T-helper 17 cell (primary cell): ENCODE measurements around the gene ADSL. TPM values are rescaled to one million over a fixed set of nuclear protein-coding genes. Genes with fewer than 3 reads are reported as not detected.

Experiments used
- ATAC-seq: fragments of 150-1000 bp; cut with Tn5 transposase; 2 replicates; pipeline ENCODE4 v1.10.0; 2021; ENCODE audit warnings: mild to moderate bottlenecking, moderate library complexity
- DNase-seq, 3 donors: peaks; one replicate each; pipeline versions ENCODE4 v3.0.0 to v3.0.0-alpha.2; 2020 to 2021
- H3K9me3 ChIP-seq: one replicate; pipeline ENCODE4 v1.7.0; 2013; ENCODE audit warnings: low read length, mild to moderate bottlenecking; ENCODE audit not compliant: control insufficient read depth, poor library complexity, severe bottlenecking
- H3K27ac Mint-ChIP-seq: one replicate; pipeline ENCODE4 v1.8.0; 2022; ENCODE audit warnings: mild to moderate bottlenecking, moderate library complexity, mixed read lengths
- H3K27me3 Mint-ChIP-seq: one replicate; pipeline ENCODE4 v1.8.0; 2022; ENCODE audit warnings: mixed read lengths
- H3K36me3 Mint-ChIP-seq: one replicate; pipeline ENCODE4 v1.8.0; 2022; ENCODE audit warnings: low read depth, mixed read lengths
- H3K4me1 Mint-ChIP-seq: one replicate; pipeline ENCODE4 v1.8.0; 2022; ENCODE audit warnings: mild to moderate bottlenecking, mixed read lengths
- H3K4me3 Mint-ChIP-seq: one replicate; pipeline ENCODE4 v1.8.0; 2022; ENCODE audit warnings: mild to moderate bottlenecking, moderate library complexity, mixed read lengths
- total RNA-seq, 4 donors: library from RNA in 2 of 4; stranded (reverse) in 2 of 4; gene quantifications; one replicate each; pipeline ENCODE4 v1.2.3 and lab custom pipeline; 2022 to 2026

ADSL gene
- total RNA-seq, 2 donors from 2014 or later, result 59.2 to 67.5 TPM

- ATAC-seq (no peak), DNase-seq (no peak)
- H3K4me1 Mint-ChIP-seq, result peaks cover 32% of the 10 kb centered on the region
- peaks cover 9% of the 10 kb centered on the region for H3K36me3 Mint-ChIP-seq
- no peaks in the 10 kb centered on the region for H3K9me3 ChIP-seq
- no peaks in the 10 kb centered on the region for H3K27me3 Mint-ChIP-seq
- H3K4me3 Mint-ChIP-seq, result peak overlapping the region; percentile 50
- H3K27ac Mint-ChIP-seq, result peak overlapping the region; percentile 96
Observed at GRCh38 chr22:40414311-40414710, 68.0 kb downstream of the ADSL start.

GRCh38 chr22:40414838-40415505, 68.7 kb downstream of the ADSL start:
- ATAC-seq, result peak; percentile 14
- peak overlapping the region; percentile 81 for H3K4me3 Mint-ChIP-seq
- H3K27me3 Mint-ChIP-seq, result no peaks in the 10 kb centered on the region
- no peaks in the 10 kb centered on the region for H3K9me3 ChIP-seq
- H3K27ac Mint-ChIP-seq, result peak overlapping the region; percentile 96
- H3K4me1 Mint-ChIP-seq, result peaks cover 32% of the 10 kb centered on the region
- DNase-seq, result no peak
- peaks cover 9% of the 10 kb centered on the region for H3K36me3 Mint-ChIP-seq

- Mint-ChIP-seq H3K4me1 (peaks cover 32% of the 10 kb centered on the region), H3K36me3 (peaks cover 9% of the 10 kb centered on the region), H3K27me3 (no peaks in the 10 kb centered on the region), H3K27ac (peak overlapping the region; percentile 96), H3K4me3 (peak overlapping the region; percentile 81)
- ATAC-seq, result peak; percentile 50
- H3K9me3 ChIP-seq, result no peaks in the 10 kb centered on the region
- DNase-seq, result no peak
Observed at GRCh38 chr22:40415531-40416266, 69.4 kb downstream of the ADSL start.

GRCh38 chr22:40416267-40416570, 69.9 kb downstream of the ADSL start:
- no peaks in the 10 kb centered on the region for H3K27me3 Mint-ChIP-seq
- H3K9me3 ChIP-seq, result no peaks in the 10 kb centered on the region
- DNase-seq (no peak), ATAC-seq (no peak)
- no peak overlapping the region for H3K4me3 Mint-ChIP-seq
- H3K27ac Mint-ChIP-seq, result peak overlapping the region; percentile 96
- H3K4me1 Mint-ChIP-seq, result peaks cover 32% of the 10 kb centered on the region
- peaks cover 9% of the 10 kb centered on the region for H3K36me3 Mint-ChIP-seq

- peaks cover 32% of the 10 kb centered on the region for H3K4me1 Mint-ChIP-seq
- H3K27me3 Mint-ChIP-seq, result no peaks in the 10 kb centered on the region
- H3K4me3 Mint-ChIP-seq, result peak overlapping the region; percentile 36
- peak overlapping the region; percentile 96 for H3K27ac Mint-ChIP-seq
- no peaks in the 10 kb centered on the region for H3K9me3 ChIP-seq
- H3K36me3 Mint-ChIP-seq, result peaks cover 13% of the 10 kb centered on the region
- ATAC-seq (no peak), DNase-seq (no peak)
Observed at GRCh38 chr22:40416636-40417035, 70.3 kb downstream of the ADSL start.

- Mint-ChIP-seq H3K4me1 (peaks cover 37% of the 10 kb centered on the region), H3K36me3 (peaks cover 16% of the 10 kb centered on the region), H3K27me3 (no peaks in the 10 kb centered on the region), H3K4me3 (no peak overlapping the region), H3K27ac (peak overlapping the region; percentile 96)
- DNase-seq (no peak), ATAC-seq (no peak)
- no peaks in the 10 kb centered on the region for H3K9me3 ChIP-seq
Observed at GRCh38 chr22:40417041-40417440, 70.7 kb downstream of the ADSL start.

- Mint-ChIP-seq H3K27me3 (no peaks in the 10 kb centered on the region), H3K4me3 (no peak overlapping the region), H3K27ac (no peak overlapping the region), H3K4me1 (peaks cover 39% of the 10 kb centered on the region), H3K36me3 (peaks cover 20% of the 10 kb centered on the region)
- DNase-seq, result no peak
- no peaks in the 10 kb centered on the region for H3K9me3 ChIP-seq
- no peak for ATAC-seq
Observed at GRCh38 chr22:40417881-40418280, 71.6 kb downstream of the ADSL start.

- no peak for ATAC-seq
- Mint-ChIP-seq H3K4me1 (peaks cover 44% of the 10 kb centered on the region), H3K4me3 (no peak overlapping the region), H3K27me3 (no peaks in the 10 kb centered on the region), H3K27ac (no peak overlapping the region), H3K36me3 (peaks cover 22% of the 10 kb centered on the region)
- no peak for DNase-seq
- no peaks in the 10 kb centered on the region for H3K9me3 ChIP-seq
Observed at GRCh38 chr22:40418366-40419201, 72.3 kb downstream of the ADSL start.

GRCh38 chr22:40419718-40420117, 73.4 kb downstream of the ADSL start:
- ATAC-seq (no peak), DNase-seq (no peak)
- Mint-ChIP-seq H3K27me3 (no peaks in the 10 kb centered on the region), H3K27ac (peak overlapping the region; percentile 39), H3K36me3 (peaks cover 22% of the 10 kb centered on the region), H3K4me3 (no peak overlapping the region), H3K4me1 (peaks cover 43% of the 10 kb centered on the region)
- H3K9me3 ChIP-seq, result no peaks in the 10 kb centered on the region

- no peak for ATAC-seq
- no peak overlapping the region for H3K4me3 Mint-ChIP-seq
- no peak overlapping the region for H3K27ac Mint-ChIP-seq
- peaks cover 21% of the 10 kb centered on the region for H3K36me3 Mint-ChIP-seq
- no peaks in the 10 kb centered on the region for H3K27me3 Mint-ChIP-seq
- no peaks in the 10 kb centered on the region for H3K9me3 ChIP-seq
- H3K4me1 Mint-ChIP-seq, result peaks cover 39% of the 10 kb centered on the region
- DNase-seq, result no peak
Observed at GRCh38 chr22:40420341-40421081, 74.2 kb downstream of the ADSL start.

GRCh38 chr22:40421082-40421350, 74.7 kb downstream of the ADSL start:
- H3K9me3 ChIP-seq, result no peaks in the 10 kb centered on the region
- no peak overlapping the region for H3K27ac Mint-ChIP-seq
- no peak for ATAC-seq
- DNase-seq, result no peak
- no peaks in the 10 kb centered on the region for H3K27me3 Mint-ChIP-seq
- H3K4me3 Mint-ChIP-seq, result no peak overlapping the region
- H3K36me3 Mint-ChIP-seq, result peaks cover 19% of the 10 kb centered on the region
- peaks cover 34% of the 10 kb centered on the region for H3K4me1 Mint-ChIP-seq

- ATAC-seq, result no peak
- Mint-ChIP-seq H3K4me1 (peaks cover 31% of the 10 kb centered on the region), H3K36me3 (peaks cover 18% of the 10 kb centered on the region)
Observed at GRCh38 chr22:40421941-40422340, 75.6 kb downstream of the ADSL start.

More at GRCh38 chr22:40421941-40422340, 75.6 kb downstream of the ADSL start:
- no peaks in the 10 kb centered on the region for H3K9me3 ChIP-seq
- Mint-ChIP-seq H3K4me3 (no peak overlapping the region), H3K27me3 (no peaks in the 10 kb centered on the region), H3K27ac (peak overlapping the region; percentile 85)
- DNase-seq, result no peak
